H1 (cell line): Measurements from ENCODE around the gene MRPL36. TPM values are rescaled to one million over a fixed set of nuclear protein-coding genes. Genes with fewer than 3 reads are reported as not detected.

ENCODE experiments used
- JUN ChIP-seq: IDR thresholded peaks from 2 replicates; pipeline ENCODE4 v1.6.1; 2011; ENCODE audit warnings: low read depth, mild to moderate bottlenecking, improper control_type of control experiment, low read length
- PHF8 ChIP-seq: fragments of 200-600 bp; sonication (generic); conservative IDR thresholded peaks from 2 replicates; pipeline ENCODE4 v1.7.1; 2012; ENCODE audit warnings: low read depth, mild to moderate bottlenecking, inconsistent platforms, low read length, moderate library complexity
- POLR2A ChIP-seq, 2 experiments: IDR thresholded peaks; 1 replicate in 1 of 2; 2 replicates in 1 of 2; pipeline ENCODE4 v1.6.1; 2011; ENCODE audit warnings: low read depth in 2 of 2, low read length in 2 of 2, mild to moderate bottlenecking in 2 of 2; ENCODE audit errors: control extremely low read depth in 1 of 2
- RXRA ChIP-seq: IDR thresholded peaks from 2 replicates; pipeline ENCODE4 v1.6.1; 2011; ENCODE audit warnings: low read depth, mild to moderate bottlenecking, low read length, moderate library complexity; ENCODE audit not compliant: insufficient read depth
- SAP30 ChIP-seq: fragments of 300-600 bp; sonication (generic); IDR thresholded peaks from 2 replicates; pipeline ENCODE4 v1.7.1; 2012; ENCODE audit warnings: low read length, moderate library complexity, mild to moderate bottlenecking, inconsistent platforms; ENCODE audit not compliant: insufficient read depth, insufficient replicate concordance
- polyA plus RNA-seq, 7 experiments: library from polyadenylated mRNA; depleted of rRNA in 3 of 7; stranded (reverse) in 5 of 7; unstranded in 2 of 7; fragments of >200 nt in 5 of 7; fragments of 200-250 nt in 2 of 7; gene quantifications; 1 replicate in 5 of 7; 2 replicates in 1 of 7; 4 replicates in 1 of 7; pipeline versions ENCODE4 v1.2.1 to v1.2.3, GENCODE V29; 2011 to 2013; ENCODE audit warnings: missing spikeins in 2 of 7, mixed read lengths in 2 of 7
- total RNA-seq: library from RNA; stranded (reverse); fragmentation: NEBNext Ultra II Directional; extraction: Animal tissue kit (Norgen Biotek cat#: 25700); gene quantifications from 2 replicates; pipeline ENCODE4 v1.2.1, GENCODE V29; 2021

The MRPL36 gene
- total and polyA plus RNA-seq, 2 of the 8 experiments (the other 6 are each of a cell fraction or from before 2014, with no cell fraction given), result 56.3 to 81.5 TPM

DNA sequence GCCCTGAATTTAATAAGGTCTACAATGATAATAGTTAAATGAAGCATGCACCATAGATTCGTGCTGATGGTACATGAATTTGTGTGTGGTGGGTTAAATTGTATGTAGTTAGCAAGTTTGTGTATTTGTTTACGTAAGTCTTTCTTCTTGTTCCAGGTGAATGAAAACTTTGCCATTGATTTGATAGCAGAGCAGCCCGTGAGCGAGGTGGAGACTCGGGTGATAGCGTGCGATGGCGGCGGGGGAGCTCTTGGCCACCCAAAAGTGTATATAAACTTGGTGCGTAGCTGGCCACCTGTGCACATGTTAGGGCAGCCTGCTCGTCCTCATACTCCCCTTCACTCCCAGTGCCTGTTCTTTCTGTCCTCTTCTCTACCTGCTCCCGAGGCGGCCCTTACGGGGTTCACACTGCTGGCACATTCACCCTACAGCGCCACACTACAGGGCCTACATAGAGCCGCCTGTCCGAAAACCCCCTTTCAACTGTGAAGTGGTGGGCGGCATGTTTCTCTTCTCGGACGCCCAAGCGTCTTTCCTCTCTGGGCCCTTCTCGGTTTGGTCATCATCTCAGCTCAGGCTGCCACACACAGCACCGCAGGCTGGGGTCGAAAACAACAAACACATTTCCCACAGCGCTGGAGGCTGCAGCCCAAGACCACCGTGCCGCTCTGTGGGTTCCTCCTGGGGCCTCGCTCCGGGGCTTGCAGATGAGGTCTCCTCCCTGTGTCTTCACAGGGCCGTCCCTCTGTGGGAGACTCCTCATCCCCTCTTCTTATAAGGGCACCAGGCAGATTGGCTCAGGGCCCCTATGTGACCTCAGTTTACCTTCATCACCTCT lies 14.8 kb upstream of the MRPL36 start (continued):
- TF ChIP-seq RXRA (no peak), JUN (no peak), PHF8 (no peak), POLR2A (IDR thresholded peaks at IDR 0.05; ENCODE audit: control extremely low read depth in 1 of 2, low read depth in 2 of 2, low read length in 2 of 2) (no peak), SAP30 (no peak)
- TF ChIP-seq, all 59 proteins: peak for 0
